ENCODE measurements around the gene NUBPL.
A peak's percentile ranks its signal among the peaks of the same experiment; 100 is the strongest.
"Not testable (repeated sequence)": the region's sequence is repeated elsewhere in the genome, so short reads cannot be mapped to it uniquely, and the experiment has no call there.

The NUBPL gene

GRCh38 chr14:31703056-31703455 lies 141.9 kb downstream of the NUBPL start:
- Histone ChIP-seq H3K27ac (no peak overlapping the region), H3K9me3 (replicated peaks in 1 of 11) (peaks cover 46 to 64% (median 55%) of the 10 kb centered on the region in 11 experiments), H3K27me3 (no peaks in the 10 kb centered on the region), H3K36me3 (peaks cover 5 to 28% (median 13%) of the 10 kb centered on the region in 11 experiments; a peak in 16 of 22 replicates), H3K4me2 (no peak overlapping the region), H3K9ac (no peak overlapping the region), H4K20me1 (no peaks in the 10 kb centered on the region), H3K4me3 (no peak overlapping the region), H3K4me1 (no peaks in the 10 kb centered on the region)
- no peak for TF ChIP-seq Cebpa-rat (IDR thresholded peaks at IDR 0.05)

- no peak overlapping the region for H3K27ac ChIP-seq
- no peak for TF ChIP-seq Cebpa-rat (IDR thresholded peaks at IDR 0.05)
- H3K36me3 ChIP-seq, result peaks cover 5 to 28% (median 13%) of the 10 kb centered on the region in 11 experiments; a peak in 16 of 22 replicates
- no peaks in the 10 kb centered on the region for H4K20me1 ChIP-seq
- no peak overlapping the region for H3K4me3 ChIP-seq
- H3K27me3 ChIP-seq, result no peaks in the 10 kb centered on the region
- no peak overlapping the region for H3K9ac ChIP-seq
- no peak overlapping the region for H3K4me2 ChIP-seq
- no peaks in the 10 kb centered on the region for H3K4me1 ChIP-seq
- H3K9me3 ChIP-seq (replicated peaks in 1 of 11), result peaks cover 39 to 57% (median 47%) of the 10 kb centered on the region in 11 experiments
These were observed 144.5 kb downstream of the NUBPL start for GRCh38 chr14:31705731-31706130.

DNA sequence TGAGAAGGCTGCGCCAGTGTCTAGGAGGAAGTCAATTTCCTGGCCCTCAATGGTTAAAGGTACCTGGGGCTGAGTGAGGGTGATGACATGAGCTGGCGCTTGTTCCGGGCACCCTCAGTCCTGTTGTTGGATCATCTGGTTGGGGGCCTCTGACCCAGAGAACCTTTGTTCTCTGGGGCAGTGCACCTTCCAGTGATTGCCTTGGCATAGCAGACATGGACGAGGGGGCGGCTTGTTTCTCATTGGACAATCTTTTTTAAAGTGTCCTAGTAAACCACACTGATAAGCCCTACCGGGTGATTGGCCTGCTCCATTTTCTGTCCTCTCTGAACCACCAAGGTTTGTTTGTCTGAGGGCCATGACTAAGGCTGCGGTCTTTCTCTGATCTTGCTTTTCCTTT lies 147.5 kb downstream of the NUBPL start:
- not testable (repeated sequence) for H3K4me3 ChIP-seq, H4K20me1 ChIP-seq, H3K9ac ChIP-seq, H3K4me2 ChIP-seq, H3K27ac ChIP-seq, H3K27me3 ChIP-seq
- peaks cover 18 to 48% (median 38%) of the 10 kb centered on the region in 11 experiments for H3K9me3 ChIP-seq (replicated peaks in 1 of 11)
- peaks cover 5 to 22% (median 10%) of the 10 kb centered on the region in 11 experiments; a peak in 16 of 22 replicates for H3K36me3 ChIP-seq
- peaks cover 0 to 10% (median 0%) of the 10 kb centered on the region in 10 experiments; a peak in 5 of 20 replicates for H3K4me1 ChIP-seq

DNA sequence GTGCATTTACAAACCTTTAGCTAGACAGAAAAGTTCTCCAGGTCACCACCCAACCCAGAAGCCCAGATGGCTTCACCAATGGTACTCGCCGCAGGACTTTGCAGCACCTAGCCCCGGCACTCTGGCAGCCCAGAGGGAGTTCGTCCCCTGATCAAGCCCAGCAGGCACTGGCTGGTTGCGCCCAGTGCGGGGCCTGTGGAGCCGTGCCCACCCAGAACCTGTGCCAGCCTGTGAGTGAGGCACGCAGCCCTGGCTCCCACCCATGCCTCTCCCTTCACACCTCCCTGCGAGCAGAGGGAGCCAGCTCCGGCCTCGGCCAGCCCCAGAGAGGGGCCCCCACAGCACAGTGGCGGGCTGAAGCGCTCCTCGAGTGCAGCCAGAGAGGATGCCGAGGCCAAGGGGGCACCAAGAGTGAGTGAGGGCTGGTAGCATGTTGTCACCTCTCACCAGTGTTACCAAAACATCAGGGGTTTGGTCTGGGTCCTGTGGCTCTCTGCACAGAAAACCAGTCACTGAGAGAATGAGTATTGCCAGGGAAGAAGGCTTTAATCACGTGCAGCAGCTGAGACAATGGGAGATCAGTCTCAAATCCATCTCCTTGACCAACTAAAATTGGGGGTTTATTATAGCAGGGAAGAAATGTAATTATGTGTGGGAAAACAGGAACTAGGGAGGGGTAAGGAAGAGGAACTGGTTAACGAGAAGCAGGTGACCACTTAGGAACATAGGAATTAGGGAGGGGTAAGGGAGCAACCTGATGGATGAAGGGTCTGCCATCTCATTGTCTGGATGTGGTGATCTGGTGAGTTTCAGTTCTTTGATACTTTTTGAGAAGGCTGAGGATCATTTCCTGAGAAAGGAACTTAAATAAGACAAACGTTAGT lies 151.3 kb downstream of the NUBPL start:
- Histone ChIP-seq H3K36me3 (peaks cover 0 to 5% (median 0%) of the 10 kb centered on the region in 11 experiments; a peak in 4 of 22 replicates), H3K4me3 (no peak overlapping the region), H3K27me3 (no peaks in the 10 kb centered on the region), H3K27ac (no peak overlapping the region), H4K20me1 (no peaks in the 10 kb centered on the region), H3K4me1 (peaks cover 0 to 10% (median 0%) of the 10 kb centered on the region in 10 experiments; a peak in 5 of 20 replicates), H3K9me3 (replicated peaks in 1 of 11) (peaks cover 0 to 24% (median 17%) of the 10 kb centered on the region in 11 experiments; a peak in 13 of 22 replicates), H3K9ac (no peak overlapping the region), H3K4me2 (0 out of 22 replicates have a peak overlapping the region, but pooled peaks of 2 of the 11 experiments have one; percentile 12 to 35)
- no peak for TF ChIP-seq Cebpa-rat (IDR thresholded peaks at IDR 0.05)

DNA sequence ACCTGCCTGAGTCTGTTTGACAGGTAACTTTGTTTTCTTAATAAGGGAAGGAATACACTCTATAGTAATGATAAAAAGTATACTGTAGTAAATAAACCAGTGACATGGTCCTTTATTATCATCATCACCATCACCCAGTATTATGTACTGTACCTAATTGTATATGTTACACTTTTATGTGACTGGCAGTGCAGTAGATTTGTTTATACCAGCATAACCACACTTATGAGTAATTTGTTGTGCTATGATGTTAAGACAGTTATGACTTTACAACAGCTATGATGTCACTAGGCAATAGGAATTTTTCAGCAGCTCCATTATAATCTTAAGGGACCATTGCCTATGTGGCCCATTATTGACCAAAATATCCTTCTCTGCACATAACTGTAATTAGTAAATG lies 155.0 kb downstream of the NUBPL start:
- H3K4me3 ChIP-seq, result no peak overlapping the region

GRCh38 chr14:31717294-31718085 lies 156.3 kb downstream of the NUBPL start:
- TF ChIP-seq Cebpa-rat (IDR thresholded peaks at IDR 0.05), result no peak

More for the DNA sequence above, 155.0 kb downstream of the NUBPL start:
- Histone ChIP-seq H4K20me1 (no peaks in the 10 kb centered on the region), H3K9me3 (replicated peaks in 1 of 11) (peaks cover 0 to 22% (median 13%) of the 10 kb centered on the region in 11 experiments; a peak in 13 of 22 replicates), H3K4me1 (peaks cover 0 to 10% (median 0%) of the 10 kb centered on the region in 10 experiments; a peak in 5 of 20 replicates), H3K27ac (no peak overlapping the region), H3K36me3 (peaks cover 0 to 5% (median 0%) of the 10 kb centered on the region in 11 experiments; a peak in 4 of 22 replicates), H3K9ac (no peak overlapping the region), H3K4me2 (no peak overlapping the region), H3K27me3 (no peaks in the 10 kb centered on the region)
- TF ChIP-seq Cebpa-rat (IDR thresholded peaks at IDR 0.05), result no peak

DNA sequence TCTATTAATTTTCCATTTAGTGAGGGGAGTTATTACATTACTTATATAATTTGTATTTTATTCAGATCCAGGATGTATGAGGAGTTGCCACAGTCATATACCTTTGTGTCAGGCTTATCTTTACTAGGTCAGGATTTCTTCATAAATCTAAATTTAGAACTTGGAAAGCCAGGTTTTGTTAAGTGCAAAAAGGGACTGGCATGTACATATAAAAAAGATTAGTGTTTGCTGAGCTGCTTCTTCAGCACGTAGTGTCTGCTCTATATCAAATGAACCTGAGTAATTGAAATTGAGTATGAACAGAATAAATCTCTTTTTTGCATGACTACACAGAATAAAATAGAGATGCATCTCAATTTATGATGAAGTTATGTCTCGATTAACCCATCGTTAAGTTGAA lies 157.4 kb downstream of the NUBPL start:
- no peak overlapping the region for H3K9ac ChIP-seq
- TF ChIP-seq Cebpa-rat (IDR thresholded peaks at IDR 0.05), result no peak
- H3K9me3 ChIP-seq (replicated peaks in 1 of 11), result peaks cover 0 to 21% (median 10%) of the 10 kb centered on the region in 11 experiments; a peak in 8 of 22 replicates
- no peak overlapping the region for H3K27ac ChIP-seq
- H3K4me1 ChIP-seq, result no peaks in the 10 kb centered on the region
- no peak overlapping the region for H3K4me2 ChIP-seq
- no peaks in the 10 kb centered on the region for H4K20me1 ChIP-seq
- H3K4me3 ChIP-seq, result no peak overlapping the region
- no peaks in the 10 kb centered on the region for H3K36me3 ChIP-seq
- no peaks in the 10 kb centered on the region for H3K27me3 ChIP-seq

More at GRCh38 chr14:31717294-31718085, 156.3 kb downstream of the NUBPL start:
- Histone ChIP-seq H3K4me3 (no peak overlapping the region), H3K36me3 (peaks cover 0 to 1% (median 0%) of the 10 kb centered on the region in 11 experiments; a peak in 4 of 22 replicates), H3K4me1 (peaks cover 0 to 7% (median 0%) of the 10 kb centered on the region in 10 experiments; a peak in 5 of 20 replicates), H3K27ac (no peak overlapping the region), H3K9me3 (replicated peaks in 1 of 11) (peaks cover 0 to 18% (median 9%) of the 10 kb centered on the region in 11 experiments; a peak in 12 of 22 replicates), H3K4me2 (no peak overlapping the region), H4K20me1 (no peaks in the 10 kb centered on the region), H3K27me3 (no peaks in the 10 kb centered on the region), H3K9ac (no peak overlapping the region)

GRCh38 chr14:31718985-31719384 lies 157.8 kb downstream of the NUBPL start:
- TF ChIP-seq Cebpa-rat (IDR thresholded peaks at IDR 0.05), result no peak
- Histone ChIP-seq H3K9me3 (replicated peaks in 1 of 11) (peaks cover 0 to 21% (median 10%) of the 10 kb centered on the region in 11 experiments; a peak in 8 of 22 replicates), H3K36me3 (no peaks in the 10 kb centered on the region), H3K4me3 (no peak overlapping the region), H3K27ac (no peak overlapping the region), H3K4me2 (no peak overlapping the region), H4K20me1 (no peaks in the 10 kb centered on the region), H3K4me1 (no peaks in the 10 kb centered on the region), H3K9ac (no peak overlapping the region), H3K27me3 (no peaks in the 10 kb centered on the region)

GRCh38 chr14:31726337-31726736 lies 165.1 kb downstream of the NUBPL start:
- H3K27me3 ChIP-seq, result no peaks in the 10 kb centered on the region
- H4K20me1 ChIP-seq, result no peaks in the 10 kb centered on the region
- H3K27ac ChIP-seq, result no peak overlapping the region
- peaks cover 15 to 32% (median 26%) of the 10 kb centered on the region in 11 experiments for H3K9me3 ChIP-seq (replicated peaks in 1 of 11)
- no peak overlapping the region for H3K4me3 ChIP-seq
- H3K36me3 ChIP-seq, result peaks cover 0 to 16% (median 8%) of the 10 kb centered on the region in 11 experiments; a peak in 11 of 22 replicates
- no peak overlapping the region for H3K9ac ChIP-seq
- TF ChIP-seq Cebpa-rat (IDR thresholded peaks at IDR 0.05), result no peak
- no peaks in the 10 kb centered on the region for H3K4me1 ChIP-seq
- no peak overlapping the region for H3K4me2 ChIP-seq

All from BLaER1 treated with 17β-estradiol and CSF1 and Interleukin-3, amounts not matched to agents 10 nM and 100 nM (cell line).